ENCODE data around the gene ITGA1. TPM values are rescaled to one million over a fixed set of nuclear protein-coding genes. Genes with fewer than 3 reads are reported as not detected.
"Not testable (repeated sequence)": the region's sequence is repeated elsewhere in the genome, so short reads cannot be mapped to it uniquely, and the experiment has no call there.

ITGA1 gene
- total RNA-seq, 2 experiments from 2014 or later = not detected

DNA sequence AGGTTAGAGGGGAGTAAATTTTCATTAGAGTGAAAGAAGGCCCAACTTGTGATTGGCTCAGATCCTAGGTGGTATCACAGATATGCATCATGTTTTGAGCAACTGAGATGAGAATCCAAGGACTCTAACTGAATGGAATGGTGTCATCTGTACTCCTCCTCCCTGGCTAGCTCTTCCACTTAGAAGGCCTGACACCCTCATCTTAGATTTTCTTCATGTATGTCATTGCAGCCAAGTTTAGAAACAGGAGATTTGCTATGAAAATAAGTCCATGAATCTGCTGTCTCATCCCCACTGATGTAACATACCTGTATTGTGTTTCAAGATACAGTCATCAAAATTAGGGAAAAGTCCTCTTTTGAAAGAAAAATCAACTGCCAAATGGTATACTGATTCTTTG lies 54.4 kb downstream of the ITGA1 start:
- BruUV-seq (replicated peaks) = no TSS peak
- ChIA-PET POLR2A (interaction anchor here (0.7 kb wide), 1 partner anchor 115 kb away, joined by 3 read pairs; no protein-coding TSS in a partner anchor), CTCF (ENCODE audit: unreplicated experiment) (no interaction called here)
- H3K9me3 ChIP-seq (ENCODE audit: low read length) = no peaks in the 10 kb centered on the region
- no peak overlapping the region for H3K4me3 ChIP-seq (ENCODE audit: low read depth, low read length, poor library complexity, severe bottlenecking)
- H3K79me2 ChIP-seq (ENCODE audit: insufficient read depth, low read depth, low read length) = no peaks in the 10 kb centered on the region
- no peaks in the 10 kb centered on the region for H3K4me1 ChIP-seq (ENCODE audit: insufficient read depth, low read length, poor library complexity, severe bottlenecking)
- H3K9me2 ChIP-seq (ENCODE audit: insufficient read depth, low read length) = no peaks in the 10 kb centered on the region
- intact Hi-C loops (cut with micrococcal nuclease; ENCODE audit: unreplicated experiment) = no loop called here
- H3K36me3 ChIP-seq (ENCODE audit: insufficient read depth, low read length) = no peaks in the 10 kb centered on the region
- H3K4me2 ChIP-seq (ENCODE audit: low read length) = no peak overlapping the region
- DNase-seq (ENCODE audit: low spot score) = no peak
- H3K27ac ChIP-seq (ENCODE audit: low read depth, low read length, poor library complexity, severe bottlenecking) = no peak overlapping the region
- H4K20me1 ChIP-seq (ENCODE audit: insufficient read depth, low read length) = no peaks in the 10 kb centered on the region
- TF ChIP-seq EZH2phosphoT487 (IDR thresholded peaks at IDR 0.05; ENCODE audit: borderline replicate concordance, low read depth, low read length) = no peak
- TF ChIP-seq, protein P1, sequence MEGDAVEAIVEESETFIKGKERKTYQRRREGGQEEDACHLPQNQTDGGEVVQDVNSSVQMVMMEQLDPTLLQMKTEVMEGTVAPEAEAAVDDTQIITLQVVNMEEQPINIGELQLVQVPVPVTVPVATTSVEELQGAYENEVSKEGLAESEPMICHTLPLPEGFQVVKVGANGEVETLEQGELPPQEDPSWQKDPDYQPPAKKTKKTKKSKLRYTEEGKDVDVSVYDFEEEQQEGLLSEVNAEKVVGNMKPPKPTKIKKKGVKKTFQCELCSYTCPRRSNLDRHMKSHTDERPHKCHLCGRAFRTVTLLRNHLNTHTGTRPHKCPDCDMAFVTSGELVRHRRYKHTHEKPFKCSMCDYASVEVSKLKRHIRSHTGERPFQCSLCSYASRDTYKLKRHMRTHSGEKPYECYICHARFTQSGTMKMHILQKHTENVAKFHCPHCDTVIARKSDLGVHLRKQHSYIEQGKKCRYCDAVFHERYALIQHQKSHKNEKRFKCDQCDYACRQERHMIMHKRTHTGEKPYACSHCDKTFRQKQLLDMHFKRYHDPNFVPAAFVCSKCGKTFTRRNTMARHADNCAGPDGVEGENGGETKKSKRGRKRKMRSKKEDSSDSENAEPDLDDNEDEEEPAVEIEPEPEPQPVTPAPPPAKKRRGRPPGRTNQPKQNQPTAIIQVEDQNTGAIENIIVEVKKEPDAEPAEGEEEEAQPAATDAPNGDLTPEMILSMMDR (conservative IDR thresholded peaks at IDR 0.05; ENCODE audit: low read length) = no peak
- no peak overlapping the region for H2AFZ ChIP-seq (ENCODE audit: low read length)

GRCh38 chr5:52844885-52845284 lies 57.2 kb downstream of the ITGA1 start:
- TF ChIP-seq, protein P1 (conservative IDR thresholded peaks at IDR 0.05; ENCODE audit: low read length) = no peak
- TF ChIP-seq EZH2phosphoT487 (IDR thresholded peaks at IDR 0.05; ENCODE audit: borderline replicate concordance, low read depth, low read length) = no peak
- intact Hi-C loops (cut with micrococcal nuclease; ENCODE audit: unreplicated experiment) = no loop called here
- Histone ChIP-seq H3K9me2 (ENCODE audit: insufficient read depth, low read length) (no peaks in the 10 kb centered on the region), H3K4me3 (ENCODE audit: low read depth, low read length, poor library complexity, severe bottlenecking) (no peak overlapping the region), H3K36me3 (ENCODE audit: insufficient read depth, low read length) (no peaks in the 10 kb centered on the region), H3K79me2 (ENCODE audit: insufficient read depth, low read depth, low read length) (no peaks in the 10 kb centered on the region), H3K4me1 (ENCODE audit: insufficient read depth, low read length, poor library complexity, severe bottlenecking) (no peaks in the 10 kb centered on the region), H3K4me2 (ENCODE audit: low read length) (no peak overlapping the region), H2AFZ (ENCODE audit: low read length) (no peak overlapping the region), H3K27ac (ENCODE audit: low read depth, low read length, poor library complexity, severe bottlenecking) (no peak overlapping the region), H4K20me1 (ENCODE audit: insufficient read depth, low read length) (no peaks in the 10 kb centered on the region), H3K9me3 (ENCODE audit: low read length) (no peaks in the 10 kb centered on the region)
- CTCF ChIA-PET (ENCODE audit: unreplicated experiment) = no interaction called here
- BruUV-seq (replicated peaks) = no TSS peak
- POLR2A ChIA-PET = no interaction called here
- DNase-seq (ENCODE audit: low spot score) = no peak

DNA sequence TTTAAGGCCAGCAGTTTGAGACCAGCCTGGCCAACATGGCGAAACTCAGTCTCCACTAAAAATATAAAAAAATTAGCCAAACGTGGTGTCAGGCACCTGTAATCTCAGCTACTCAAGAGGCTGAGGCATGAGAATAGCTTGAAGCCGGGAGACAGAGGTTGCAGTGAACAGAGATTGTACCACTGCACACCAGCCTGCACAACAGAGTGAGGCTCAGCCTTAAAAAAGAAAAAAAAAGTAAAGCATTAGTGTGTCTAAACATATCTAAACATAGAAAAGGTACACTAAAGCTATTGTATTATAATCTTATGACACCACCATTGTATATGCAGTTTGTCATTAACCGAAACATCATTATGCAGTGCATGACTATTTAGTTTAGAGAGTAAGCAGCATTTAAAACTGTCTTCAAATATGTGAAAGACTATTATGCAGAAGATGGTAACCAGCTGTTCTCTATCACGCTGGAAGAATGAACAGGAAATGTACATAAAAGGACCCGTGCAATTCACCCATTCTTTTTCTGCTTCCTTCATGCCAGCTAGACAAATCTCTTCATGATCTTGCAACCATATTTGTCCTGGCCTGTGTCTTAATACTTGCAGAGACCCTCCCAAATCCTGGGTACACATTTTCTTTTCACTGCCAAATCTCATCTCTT lies 58.6 kb downstream of the ITGA1 start:
- CTCF ChIA-PET (ENCODE audit: unreplicated experiment) = no interaction called here
- Histone ChIP-seq H4K20me1 (ENCODE audit: insufficient read depth, low read length) (no peaks in the 10 kb centered on the region), H3K4me3 (ENCODE audit: low read depth, low read length, poor library complexity, severe bottlenecking) (no peak overlapping the region), H2AFZ (ENCODE audit: low read length) (no peak overlapping the region), H3K9me3 (ENCODE audit: low read length) (no peaks in the 10 kb centered on the region), H3K9me2 (ENCODE audit: insufficient read depth, low read length) (no peaks in the 10 kb centered on the region), H3K27ac (ENCODE audit: low read depth, low read length, poor library complexity, severe bottlenecking) (no peak overlapping the region), H3K79me2 (ENCODE audit: insufficient read depth, low read depth, low read length) (no peaks in the 10 kb centered on the region), H3K4me2 (ENCODE audit: low read length) (no peak overlapping the region), H3K36me3 (ENCODE audit: insufficient read depth, low read length) (no peaks in the 10 kb centered on the region), H3K4me1 (ENCODE audit: insufficient read depth, low read length, poor library complexity, severe bottlenecking) (no peaks in the 10 kb centered on the region)
- POLR2A ChIA-PET = no interaction called here
- TF ChIP-seq, protein P1 (conservative IDR thresholded peaks at IDR 0.05; ENCODE audit: low read length) = no peak
- TF ChIP-seq EZH2phosphoT487 (IDR thresholded peaks at IDR 0.05; ENCODE audit: borderline replicate concordance, low read depth, low read length) = no peak
- no peak for DNase-seq (ENCODE audit: low spot score)
- intact Hi-C loops (cut with micrococcal nuclease; ENCODE audit: unreplicated experiment) = no loop called here
- BruUV-seq (replicated peaks) = no TSS peak

DNA sequence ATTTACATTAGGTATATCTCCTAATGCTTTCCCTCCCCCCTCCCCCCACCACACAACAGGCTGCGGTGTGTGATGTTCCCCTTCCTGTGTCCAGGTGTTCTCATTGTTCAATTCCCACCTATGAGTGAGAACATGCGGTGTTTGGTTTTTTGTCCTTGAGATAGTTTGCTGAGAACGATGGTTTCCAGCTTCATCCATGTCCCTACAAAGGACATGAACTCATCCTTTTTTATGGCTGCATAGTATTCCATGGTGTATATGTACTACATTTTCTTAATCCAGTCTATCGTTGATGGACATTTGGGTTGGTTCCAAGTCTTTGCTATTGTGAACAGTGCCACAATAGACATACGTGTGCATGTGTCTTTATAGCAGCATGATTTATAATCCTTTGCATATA lies 61.0 kb downstream of the ITGA1 start:
- H3K4me3 ChIP-seq (ENCODE audit: low read depth, low read length, poor library complexity, severe bottlenecking); H3K9me2 ChIP-seq (ENCODE audit: insufficient read depth, low read length); H3K9me3 ChIP-seq (ENCODE audit: low read length); H3K79me2 ChIP-seq (ENCODE audit: insufficient read depth, low read depth, low read length); H3K4me2 ChIP-seq (ENCODE audit: low read length); H3K36me3 ChIP-seq (ENCODE audit: insufficient read depth, low read length); H3K27ac ChIP-seq (ENCODE audit: low read depth, low read length, poor library complexity, severe bottlenecking); BruUV-seq (replicated peaks); intact Hi-C loops (cut with micrococcal nuclease; ENCODE audit: unreplicated experiment); H4K20me1 ChIP-seq (ENCODE audit: insufficient read depth, low read length); H3K4me1 ChIP-seq (ENCODE audit: insufficient read depth, low read length, poor library complexity, severe bottlenecking); DNase-seq (ENCODE audit: low spot score); CTCF ChIA-PET (ENCODE audit: unreplicated experiment); H2AFZ ChIP-seq (ENCODE audit: low read length): not testable (repeated sequence)
- POLR2A ChIA-PET = interaction anchor here (0.7 kb wide), 1 partner anchor 154 kb away, joined by 4 read pairs; no protein-coding TSS in a partner anchor

Measured in OCI-LY7 (cell line).